ENCODE data around the gene USP3.

DNA sequence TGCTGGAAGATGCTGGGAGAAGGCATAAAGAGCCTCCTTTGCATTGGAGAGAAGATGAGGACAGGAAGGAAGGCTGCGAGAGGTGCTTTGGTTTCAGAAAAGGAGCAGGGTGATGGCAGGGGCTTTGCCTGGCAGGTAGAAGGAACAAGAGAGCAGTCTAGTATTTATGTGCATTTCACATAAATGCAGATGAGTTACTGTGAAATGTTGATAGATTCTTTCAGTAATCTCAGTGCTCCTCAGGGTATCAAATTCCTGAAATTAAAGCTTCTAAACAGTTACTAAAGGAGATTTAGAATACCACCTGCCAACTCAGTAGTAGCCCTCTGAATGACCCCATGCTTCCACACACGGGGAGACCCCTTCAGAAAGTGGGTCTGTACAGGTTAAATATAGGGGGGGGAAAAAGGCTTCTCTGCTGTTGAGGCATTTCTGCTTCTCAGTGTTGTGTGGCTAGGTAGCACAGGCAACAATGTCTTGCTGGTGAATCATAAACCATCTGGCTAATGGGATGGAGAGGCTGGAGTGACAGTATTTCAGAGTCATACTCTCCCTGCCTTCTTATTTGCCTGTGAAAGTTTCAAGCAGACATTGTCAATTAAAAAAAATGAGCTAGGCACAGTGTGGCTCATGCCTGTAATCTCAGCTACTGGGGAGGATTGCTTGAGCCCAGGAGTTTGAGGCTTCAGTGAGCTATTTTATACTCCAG, 78.5 kb downstream of the USP3 start:
- TF ChIP-seq, protein P1, sequence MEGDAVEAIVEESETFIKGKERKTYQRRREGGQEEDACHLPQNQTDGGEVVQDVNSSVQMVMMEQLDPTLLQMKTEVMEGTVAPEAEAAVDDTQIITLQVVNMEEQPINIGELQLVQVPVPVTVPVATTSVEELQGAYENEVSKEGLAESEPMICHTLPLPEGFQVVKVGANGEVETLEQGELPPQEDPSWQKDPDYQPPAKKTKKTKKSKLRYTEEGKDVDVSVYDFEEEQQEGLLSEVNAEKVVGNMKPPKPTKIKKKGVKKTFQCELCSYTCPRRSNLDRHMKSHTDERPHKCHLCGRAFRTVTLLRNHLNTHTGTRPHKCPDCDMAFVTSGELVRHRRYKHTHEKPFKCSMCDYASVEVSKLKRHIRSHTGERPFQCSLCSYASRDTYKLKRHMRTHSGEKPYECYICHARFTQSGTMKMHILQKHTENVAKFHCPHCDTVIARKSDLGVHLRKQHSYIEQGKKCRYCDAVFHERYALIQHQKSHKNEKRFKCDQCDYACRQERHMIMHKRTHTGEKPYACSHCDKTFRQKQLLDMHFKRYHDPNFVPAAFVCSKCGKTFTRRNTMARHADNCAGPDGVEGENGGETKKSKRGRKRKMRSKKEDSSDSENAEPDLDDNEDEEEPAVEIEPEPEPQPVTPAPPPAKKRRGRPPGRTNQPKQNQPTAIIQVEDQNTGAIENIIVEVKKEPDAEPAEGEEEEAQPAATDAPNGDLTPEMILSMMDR (conservative IDR thresholded peaks at IDR 0.05; ENCODE audit: low read length): no peak
- TF ChIP-seq EZH2phosphoT487 (IDR thresholded peaks at IDR 0.05; ENCODE audit: borderline replicate concordance, low read depth, low read length): no peak
